ENCODE measurements around the gene ZBED4.

The ZBED4 gene

DNA sequence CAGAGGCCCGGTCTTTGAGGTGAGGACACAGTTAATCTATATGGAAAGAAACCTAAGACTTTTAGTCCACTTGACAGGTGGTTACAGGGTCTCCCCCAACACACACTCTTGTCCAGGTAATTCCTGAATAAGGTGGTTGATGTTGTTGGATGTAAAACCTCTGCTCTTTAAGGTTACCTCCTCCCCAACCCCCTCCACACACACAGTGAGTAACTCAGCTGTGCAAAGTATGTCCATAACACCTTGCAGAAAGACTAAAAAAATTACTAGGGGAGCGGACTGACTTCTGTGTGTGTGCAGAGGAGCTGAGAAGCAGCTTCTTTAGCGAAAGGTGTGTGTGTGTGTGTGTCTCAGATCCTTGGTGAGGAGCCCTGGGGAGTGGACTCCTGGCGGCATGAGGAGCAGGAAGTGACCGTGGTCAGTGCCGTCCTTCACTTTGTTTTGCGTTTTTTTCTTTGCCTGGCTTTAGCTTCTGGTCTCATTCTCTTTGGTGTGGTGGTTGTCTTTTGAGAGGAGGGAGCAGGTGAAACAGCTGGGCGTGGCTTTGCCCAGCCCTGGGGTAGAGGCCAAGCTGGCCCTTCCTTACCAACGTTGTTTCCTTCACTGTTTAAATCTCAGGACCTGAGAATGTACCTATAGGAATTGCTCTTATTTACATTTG is 1.7 kb downstream of the ZBED4 start:
- no peak for DNase-seq (ENCODE audit: low spot score)

DNA sequence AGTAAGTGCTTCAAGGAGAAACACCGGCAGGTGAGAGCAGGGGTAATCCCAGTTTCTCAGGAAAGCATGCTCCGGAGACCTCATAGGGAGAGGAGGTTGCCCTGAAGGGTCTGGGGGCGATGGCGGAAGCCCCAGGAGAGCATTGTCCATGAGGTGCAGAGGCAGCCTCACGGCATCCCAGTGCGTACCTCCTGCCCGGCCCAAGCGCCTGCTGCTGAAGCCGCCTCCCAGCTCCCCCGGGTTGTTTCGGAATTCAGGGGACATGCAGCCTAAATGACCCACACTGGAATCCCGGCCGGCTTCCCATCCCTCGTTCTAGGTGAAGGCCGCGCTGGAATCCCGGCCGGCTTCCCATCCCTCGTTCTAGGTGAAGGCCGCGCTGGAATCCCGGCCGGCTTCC is 2.7 kb downstream of the ZBED4 start:
- DNase-seq (ENCODE audit: low spot score): no peak

DNA sequence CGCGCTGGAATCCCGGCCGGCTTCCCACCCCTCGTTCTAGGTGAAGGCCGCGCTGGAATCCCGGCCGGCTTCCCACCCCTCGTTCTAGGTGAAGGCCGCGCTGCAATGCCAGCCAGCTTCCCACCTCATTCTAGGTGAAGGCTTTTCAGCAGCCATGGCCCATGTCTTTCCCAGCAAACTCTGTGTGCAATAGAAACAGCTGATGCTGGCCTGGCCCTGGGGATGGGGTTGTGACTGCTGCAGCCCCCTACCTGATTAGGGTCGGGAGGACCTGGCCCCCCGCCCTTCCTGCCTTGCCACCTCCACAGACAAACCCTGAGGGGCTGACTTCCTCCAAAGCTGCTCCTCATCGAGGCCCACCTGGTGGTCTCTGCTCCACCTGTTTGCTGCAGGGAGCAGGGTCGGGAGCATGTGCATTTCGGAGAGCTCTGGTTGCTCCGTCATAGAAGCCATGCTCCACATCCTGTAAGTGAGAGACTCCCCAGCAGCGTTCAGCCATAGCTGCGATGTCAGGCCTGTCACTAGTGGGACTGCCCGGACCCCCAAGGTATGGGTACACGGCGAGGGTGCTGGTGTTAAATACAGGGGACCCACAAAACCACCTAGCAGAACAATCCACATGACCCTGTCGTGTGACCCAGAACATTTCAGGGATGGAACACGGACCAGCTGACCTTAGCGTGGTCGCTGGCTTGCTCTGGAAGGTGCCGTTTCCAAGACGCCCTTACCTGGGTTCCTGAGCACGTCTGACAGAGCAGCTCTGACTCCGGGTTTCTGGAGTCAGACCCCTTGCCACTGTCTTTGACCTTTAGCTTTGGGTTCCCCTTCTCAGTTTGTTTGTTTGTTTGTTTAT is 3.3 kb downstream of the ZBED4 start:
- no peak for DNase-seq (ENCODE audit: low spot score)

DNA sequence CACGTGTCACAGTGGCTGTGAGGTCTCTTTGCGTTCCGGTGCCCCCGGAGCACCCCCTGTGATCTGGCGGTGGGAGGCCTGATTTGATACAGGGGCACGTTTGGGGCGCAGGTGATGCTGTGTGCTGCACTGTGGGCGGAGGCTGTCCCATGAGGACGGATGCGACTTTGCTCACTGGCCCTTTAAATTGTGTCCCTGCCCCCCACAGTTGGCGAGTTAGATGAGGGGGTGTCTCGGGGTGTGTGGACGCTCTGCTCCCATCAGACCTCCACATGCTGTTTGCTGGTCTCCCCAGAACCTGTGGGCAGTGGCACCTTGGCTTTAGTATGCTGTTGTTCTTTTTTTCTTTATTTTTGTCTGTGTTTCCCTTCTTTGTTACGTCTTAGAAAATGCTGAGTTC is 5.2 kb downstream of the ZBED4 start:
- no peak for DNase-seq (ENCODE audit: low spot score)

- DNase-seq (ENCODE audit: low spot score): no peak
These were observed 8.2 kb downstream of the ZBED4 start for GRCh38 chr22:49861642-49862495.

GRCh38 chr22:49862496-49862776 is 8.8 kb downstream of the ZBED4 start:
- no peak for DNase-seq (ENCODE audit: low spot score)

DNA sequence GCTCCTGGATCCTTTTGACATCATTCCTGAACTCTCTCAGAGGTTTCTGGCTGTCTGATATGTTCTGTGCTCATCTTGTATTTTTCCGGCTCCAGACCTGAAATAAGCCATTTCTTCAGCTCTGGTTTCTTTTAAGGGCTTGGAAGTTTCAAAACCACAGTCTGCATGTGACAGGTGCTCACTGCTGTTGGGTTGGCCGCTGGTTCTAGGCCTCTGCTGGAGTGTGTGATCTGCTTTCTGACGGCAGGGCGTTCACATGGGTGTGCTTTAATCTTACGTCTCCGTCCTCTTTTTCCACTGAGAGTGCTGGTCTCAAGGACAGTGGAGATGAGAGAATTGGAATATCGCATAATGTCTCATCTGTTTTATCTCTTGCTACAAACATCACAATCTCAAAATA is 10.3 kb downstream of the ZBED4 start:
- no peak for DNase-seq (ENCODE audit: low spot score)

- DNase-seq (ENCODE audit: low spot score): no peak
These were observed 11.5 kb downstream of the ZBED4 start for GRCh38 chr22:49865156-49865555.

DNA sequence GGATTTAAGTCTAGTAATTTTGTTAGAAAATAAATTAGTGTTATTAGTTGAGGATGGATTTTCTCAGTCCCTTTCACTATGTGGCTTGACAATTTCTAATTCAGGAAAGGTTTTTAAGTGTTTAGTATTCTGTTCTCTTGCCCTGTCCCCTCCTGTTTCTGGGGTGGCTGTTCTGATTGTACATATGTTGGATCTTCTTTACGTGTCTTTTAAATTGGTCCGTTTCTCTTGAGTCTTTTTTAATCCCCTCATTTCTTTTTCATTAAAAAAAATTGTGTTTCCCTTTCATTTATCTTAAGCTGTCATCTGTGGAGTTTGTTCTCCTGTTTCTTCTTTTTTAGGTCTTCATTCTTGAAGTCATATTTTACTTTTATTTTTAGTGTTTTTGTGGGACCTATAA is 12.5 kb downstream of the ZBED4 start:
- DNase-seq (ENCODE audit: low spot score): no peak

DNA sequence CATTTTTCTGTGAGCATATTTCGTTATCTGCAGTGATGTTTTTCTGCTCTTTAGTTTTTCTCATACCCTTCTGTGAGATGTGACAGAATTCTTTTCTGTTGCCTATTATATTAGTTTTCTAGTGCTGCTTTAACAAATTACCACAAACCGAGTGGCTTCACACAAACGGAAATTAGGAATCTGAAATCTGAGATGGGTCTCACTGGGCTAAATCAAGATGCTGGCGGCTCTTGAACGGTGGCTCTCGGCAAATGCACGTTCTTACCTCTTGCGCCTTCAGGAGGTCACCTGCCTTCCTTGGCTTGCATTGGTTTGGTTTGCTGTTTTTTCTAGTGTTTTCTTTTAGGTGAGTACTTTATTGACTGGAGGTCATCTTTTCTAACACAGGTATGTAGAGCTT is 13.0 kb downstream of the ZBED4 start:
- DNase-seq (ENCODE audit: low spot score): no peak

DNA sequence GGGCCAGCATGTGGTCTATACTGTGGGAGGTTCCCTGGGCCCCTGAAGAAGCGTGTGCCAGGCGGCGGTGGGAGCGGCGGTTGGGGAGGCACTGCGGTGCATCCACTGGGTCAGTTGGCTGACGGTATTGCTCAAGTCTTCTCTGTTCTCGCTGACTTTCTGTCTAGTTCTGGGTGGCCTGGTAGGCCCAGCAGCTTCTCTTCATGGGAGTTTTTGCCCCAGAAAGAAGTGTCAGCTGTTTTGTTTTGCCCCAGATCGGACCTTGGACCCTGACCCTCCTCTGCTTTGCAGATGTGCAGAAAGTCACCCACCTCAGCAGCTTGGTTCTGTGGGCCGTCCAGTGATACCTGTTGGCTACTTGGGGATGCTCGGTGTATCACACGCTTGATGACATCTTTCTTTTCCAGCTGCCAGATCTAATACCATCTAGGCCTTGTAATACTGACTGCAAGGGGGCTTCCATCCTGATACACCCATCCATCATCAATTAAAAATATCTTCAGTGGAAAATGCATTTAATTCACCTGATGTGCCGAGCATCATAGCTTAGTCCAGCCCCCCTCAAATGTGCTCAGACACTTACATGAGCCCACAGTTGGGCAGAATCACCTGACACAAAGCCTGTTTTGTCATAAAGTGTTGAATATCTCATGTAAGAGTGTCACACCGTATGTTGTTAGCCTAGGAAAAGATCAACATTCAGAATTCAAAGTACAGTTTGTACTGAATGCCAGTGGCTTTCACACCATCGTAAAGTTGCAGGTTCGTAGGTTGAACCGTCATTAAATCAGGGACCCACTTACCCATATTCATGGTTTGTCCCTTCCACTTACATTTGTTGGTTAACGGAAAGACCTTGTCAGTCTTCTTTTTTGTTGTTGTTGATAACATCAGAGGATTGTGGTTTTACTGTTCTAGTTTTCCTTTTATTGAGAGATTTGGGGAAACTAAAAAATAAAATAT is 13.9 kb downstream of the ZBED4 start:
- no peak for DNase-seq (ENCODE audit: low spot score)

DNA sequence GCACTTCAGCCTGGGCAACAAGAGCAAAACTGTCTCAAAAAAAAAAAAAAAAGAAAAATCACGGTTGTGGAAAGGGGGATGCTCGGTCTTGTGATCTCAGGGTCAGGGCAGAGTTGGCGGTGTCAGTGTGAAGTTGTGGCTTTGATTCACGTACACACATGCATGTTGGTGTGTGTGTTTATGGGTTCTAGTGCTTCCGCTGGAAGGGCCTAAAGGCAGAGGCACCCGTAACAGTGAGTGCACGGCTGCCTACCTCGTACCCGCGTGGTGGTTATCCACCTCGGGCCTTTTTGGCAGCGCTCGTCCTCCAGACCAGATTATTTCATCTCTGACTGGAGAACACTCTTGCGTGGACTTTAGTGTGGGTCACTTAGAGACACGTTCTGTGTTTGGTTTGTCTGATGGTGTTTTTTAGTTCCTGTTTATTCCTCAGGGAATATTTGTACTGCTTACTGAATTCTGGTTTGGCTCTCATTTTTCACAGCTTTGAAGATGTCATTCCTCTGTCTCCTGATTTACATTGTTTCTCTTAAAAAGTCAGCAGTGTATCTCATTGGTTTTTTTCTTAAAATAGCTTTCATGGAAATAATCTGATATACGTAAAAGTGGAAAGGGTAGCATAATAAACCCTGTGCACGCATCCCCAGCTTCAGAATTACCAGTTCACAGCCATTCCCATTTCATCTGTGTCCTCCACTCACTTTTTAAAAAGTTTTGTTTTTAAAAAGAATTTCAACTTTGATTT is 15.6 kb downstream of the ZBED4 start:
- no peak for DNase-seq (ENCODE audit: low spot score)

DNA sequence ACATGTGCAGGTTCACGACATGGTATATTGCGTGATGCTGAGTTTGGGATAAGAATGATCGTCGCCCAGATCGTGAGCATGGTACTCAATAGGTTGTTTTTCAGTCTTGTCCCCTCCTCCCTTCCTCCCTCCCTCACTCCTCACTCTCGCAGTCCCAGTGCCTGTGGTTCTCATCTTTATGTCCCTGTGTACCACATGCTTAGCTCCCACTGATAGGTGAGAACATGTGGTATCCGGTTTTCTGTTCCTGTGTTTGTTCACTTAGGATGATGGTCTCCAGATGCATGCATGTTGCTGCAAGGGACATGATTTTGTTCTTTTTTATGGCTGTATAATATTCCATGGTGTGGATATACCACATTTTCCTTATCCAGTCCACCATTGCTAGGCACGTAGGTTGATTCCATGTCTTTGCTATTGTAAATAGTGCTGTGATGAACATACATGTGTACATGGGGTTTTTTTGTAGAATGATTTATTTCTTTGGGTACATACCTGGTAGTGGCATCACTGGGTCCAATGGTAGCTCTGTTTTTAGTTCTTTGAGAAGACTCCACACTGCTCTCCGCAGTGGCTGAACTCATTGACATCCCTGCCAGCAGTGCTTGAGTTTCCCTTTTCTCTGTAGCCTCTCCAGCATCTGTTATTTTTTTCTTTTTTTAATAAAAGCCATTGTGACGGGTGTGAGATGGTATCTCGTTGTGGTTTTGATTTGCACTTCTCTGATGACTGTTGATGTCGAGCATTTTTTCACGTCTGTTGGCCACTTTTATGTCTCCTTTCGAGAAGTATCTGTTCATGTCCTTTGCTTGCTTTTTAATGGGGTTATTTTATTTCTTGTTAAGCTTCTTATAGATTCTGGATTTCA is 16.4 kb downstream of the ZBED4 start:
- DNase-seq (ENCODE audit: low spot score): no peak

GRCh38 chr22:49871482-49871881 is 17.8 kb downstream of the ZBED4 start:
- no peak for DNase-seq (ENCODE audit: low spot score)

GRCh38 chr22:49872347-49872746 is 18.7 kb downstream of the ZBED4 start:
- DNase-seq (ENCODE audit: low spot score): no peak

GRCh38 chr22:49873228-49873940 is 19.7 kb downstream of the ZBED4 start:
- no peak for DNase-seq (ENCODE audit: low spot score)

GRCh38 chr22:49877642-49878041 is 24.0 kb downstream of the ZBED4 start:
- DNase-seq (ENCODE audit: low spot score): no peak

DNA sequence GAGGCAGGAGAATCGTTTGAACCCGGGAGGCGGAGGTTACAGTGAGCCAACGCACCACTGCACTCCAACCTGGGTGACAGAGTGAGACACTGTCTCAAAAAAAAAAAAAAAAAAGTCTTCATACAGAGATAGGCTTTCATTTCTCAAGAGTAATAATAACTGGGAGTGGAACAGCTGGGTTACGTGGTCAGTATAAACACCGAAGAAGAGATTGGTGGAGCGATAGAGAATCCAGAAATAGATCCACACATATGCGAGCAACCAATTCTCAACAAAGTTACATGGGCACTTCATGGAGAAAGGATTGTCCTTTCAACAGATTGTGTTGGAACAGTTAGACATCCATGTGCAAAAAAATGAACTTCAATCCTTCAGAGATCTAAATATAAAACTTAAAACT is 24.6 kb downstream of the ZBED4 start:
- no peak for DNase-seq (ENCODE audit: low spot score)

DNA sequence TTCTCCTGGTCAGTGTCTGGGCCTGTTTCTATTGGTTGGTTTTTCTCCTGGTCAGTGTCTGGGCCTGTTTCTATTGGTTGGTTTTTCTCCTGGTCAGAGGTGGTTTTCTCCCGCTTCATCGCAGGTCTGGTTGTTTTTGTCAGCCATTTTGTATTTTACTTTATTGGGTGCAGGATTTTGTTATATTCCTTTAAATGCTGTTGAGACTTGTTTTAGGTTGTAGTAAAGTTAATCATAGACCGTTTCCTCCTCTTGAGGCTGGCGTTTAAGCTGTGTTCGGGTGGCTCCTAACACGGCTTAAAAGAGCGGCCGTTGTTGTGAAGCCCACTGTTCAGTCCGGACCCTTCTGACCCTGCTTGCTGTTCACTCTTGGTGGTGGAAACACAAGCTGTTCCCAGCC is 26.2 kb downstream of the ZBED4 start:
- DNase-seq (ENCODE audit: low spot score): no peak

Measured in hepatic stellate cell (primary cell).